Cerebellar nuclear complex (tissue), 1 donor: ENCODE data around the gene POMZP3.
"Not testable (repeated sequence)": the region's sequence is repeated elsewhere in the genome, so short reads cannot be mapped to it uniquely, and the experiment has no call there.

Experiments
- DNase-seq, 2 experiments: peaks; one replicate each; lab custom pipeline; 2025; lab: John Stamatoyannopoulos, UW

Gene POMZP3

DNA sequence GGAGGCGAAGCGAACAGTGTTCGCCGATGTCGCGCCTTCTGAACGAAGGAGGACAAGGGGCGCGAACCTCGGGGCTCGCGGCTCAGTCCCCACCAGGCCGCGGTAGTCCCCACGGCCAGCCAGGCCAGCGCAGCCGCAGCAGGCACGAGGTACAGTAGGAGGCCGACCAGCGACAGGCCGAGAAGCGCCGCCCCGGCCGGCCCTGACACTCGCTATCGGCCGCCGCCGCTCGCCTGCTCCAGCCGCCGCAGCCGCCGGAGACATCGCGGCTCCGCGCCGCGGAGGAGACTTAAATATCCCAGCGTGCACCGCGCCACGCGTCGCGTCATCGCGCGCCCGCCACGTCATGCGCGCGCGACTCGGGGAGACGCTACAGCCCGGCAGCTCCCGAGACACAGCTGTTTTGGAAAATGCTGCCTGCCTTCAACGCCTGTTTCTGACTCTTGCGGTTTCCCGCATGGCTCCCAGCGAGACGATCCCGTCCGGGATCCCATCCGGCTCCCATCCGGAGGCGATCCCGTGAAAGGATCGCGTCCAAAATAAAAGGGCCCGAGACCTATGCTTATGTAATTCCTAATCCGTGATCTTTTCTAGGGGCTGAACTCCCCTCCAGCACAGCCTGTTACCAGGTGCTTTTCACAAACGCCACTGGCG lies at the start of gene POMZP3:
Gene POMZP3, minus strand, starts transcription at position 291 of the 654 bp plus-strand sequence. CDS start 1,215 bp downstream, outside the sequence.
- DNase-seq, result not testable (repeated sequence)

DNA sequence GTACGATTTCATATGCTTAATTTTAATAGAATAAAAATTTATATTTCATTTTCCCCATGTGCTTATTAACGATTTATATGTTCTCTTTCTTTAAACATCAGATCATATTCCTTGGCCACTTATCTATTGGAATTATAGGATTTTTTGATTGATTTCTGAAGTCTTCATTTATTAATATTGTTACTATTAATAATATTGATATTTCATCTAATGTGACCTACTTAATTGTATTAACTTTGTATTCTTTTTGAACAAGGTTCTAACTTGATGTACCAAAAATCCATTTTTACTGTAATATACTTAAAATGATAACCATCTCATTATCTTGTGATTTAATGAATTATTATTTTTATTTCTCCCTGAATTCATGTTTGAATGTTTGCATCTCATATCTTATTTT lies 48.7 kb upstream of the POMZP3 start:
- not testable (repeated sequence) for DNase-seq

DNA sequence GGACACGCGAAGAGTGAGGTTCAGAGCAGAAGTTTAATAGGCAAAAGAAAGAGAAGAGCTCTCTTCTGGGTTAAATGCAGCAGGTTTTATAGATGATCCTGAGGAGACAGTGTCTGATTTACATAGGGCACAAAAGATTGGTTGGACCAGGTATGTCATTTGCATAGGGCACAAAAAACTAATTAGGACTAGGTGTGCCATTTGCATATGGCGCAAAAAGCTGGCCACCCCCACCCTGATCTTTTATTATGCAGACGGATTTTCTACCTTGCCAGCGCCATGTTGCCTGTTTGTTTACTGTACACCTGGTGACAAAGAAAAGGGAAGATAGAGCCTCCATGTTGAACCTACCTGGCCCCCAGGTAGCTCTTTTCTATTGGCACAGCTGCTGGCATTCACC lies 46.3 kb upstream of the POMZP3 start:
- DNase-seq, result not testable (repeated sequence)

DNA sequence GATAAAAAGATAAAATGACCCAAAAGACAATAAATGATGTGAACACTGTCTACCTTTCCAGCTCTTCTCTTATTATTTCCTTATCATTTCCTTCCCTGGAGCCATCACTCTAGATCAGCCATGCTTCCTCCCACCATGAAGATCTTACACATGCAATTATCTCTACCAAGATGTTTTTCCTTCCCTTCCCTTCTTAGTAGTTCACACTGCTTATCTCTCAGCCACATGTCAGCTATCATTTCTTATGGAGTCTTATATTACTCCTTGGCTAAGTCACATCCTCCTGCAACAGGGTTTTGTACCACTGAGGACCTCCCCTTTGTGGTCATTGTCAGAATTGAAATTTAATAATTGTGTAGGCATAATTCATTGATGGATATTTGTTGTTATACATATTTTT lies 32.1 kb upstream of the POMZP3 start:
- DNase-seq, result not testable (repeated sequence)

DNA sequence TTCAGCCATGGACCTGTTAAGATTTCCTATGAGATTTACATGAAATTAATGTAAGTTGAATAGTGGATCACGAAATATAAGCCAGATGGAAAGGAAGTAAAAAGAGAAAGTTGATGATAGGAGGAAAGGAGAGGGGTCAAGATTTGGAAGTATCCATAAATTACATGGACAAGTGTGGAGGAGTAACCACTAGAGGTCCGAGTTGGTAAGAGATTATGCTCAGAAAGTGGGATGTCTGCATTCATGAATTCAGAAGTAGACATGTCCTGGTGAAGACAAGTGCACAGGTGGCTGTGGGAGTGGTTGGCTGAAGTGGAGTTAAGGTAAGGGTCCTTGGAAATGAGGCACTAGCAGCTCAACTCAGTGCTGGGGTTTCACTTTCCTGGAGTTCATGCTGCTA lies 29.3 kb upstream of the POMZP3 start:
- DNase-seq, result not testable (repeated sequence)

DNA sequence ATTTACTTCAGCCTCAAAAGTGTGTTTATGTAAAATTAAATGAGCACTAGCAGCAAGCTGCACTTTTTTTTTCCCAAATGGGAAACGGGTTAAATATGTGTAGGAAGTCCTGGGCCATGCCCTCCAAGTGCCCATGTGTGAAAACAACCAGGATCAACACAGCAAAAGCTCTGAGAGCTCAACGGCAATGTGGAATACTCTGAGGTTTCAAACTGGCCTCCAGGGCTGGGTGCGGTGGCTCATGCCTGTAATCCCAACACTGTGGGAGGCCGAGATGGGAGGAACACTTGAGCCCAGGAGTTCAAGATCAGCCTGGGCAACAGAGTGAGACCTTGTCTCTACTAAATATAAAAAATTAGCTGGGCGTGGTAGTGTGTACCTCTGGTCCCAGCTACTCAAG lies 15.5 kb upstream of the POMZP3 start:
- DNase-seq, result not testable (repeated sequence)

DNA sequence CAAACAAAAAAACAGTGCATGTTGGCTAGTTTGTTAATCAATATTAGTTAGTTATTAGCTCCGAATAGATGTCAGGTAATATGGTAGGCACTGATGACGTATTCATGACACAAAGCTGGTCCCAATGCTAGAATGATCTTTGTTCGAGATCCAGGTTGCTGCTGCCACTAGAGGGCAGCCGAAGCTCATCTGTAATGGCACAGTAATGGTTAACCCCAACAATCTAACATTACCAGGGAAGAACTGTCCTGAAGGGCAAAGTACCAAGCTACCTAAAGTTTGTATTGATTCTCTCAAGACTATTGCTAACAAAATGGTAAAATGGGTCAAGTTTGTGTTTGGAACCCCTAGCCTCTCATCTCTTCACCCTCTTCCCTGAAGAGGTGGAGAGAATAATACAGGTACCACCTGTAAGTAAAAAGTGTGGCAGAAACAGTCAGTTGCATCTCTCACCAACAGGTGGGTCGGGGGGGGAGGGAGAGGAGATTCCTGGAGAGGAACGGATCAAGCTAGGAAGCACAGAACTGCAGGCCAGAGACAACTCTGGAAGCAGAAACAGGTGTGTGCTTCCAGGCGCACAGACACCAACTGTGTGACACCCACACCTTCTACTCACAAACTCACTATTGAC lies 10.1 kb upstream of the POMZP3 start:
- not testable (repeated sequence) for DNase-seq

DNA sequence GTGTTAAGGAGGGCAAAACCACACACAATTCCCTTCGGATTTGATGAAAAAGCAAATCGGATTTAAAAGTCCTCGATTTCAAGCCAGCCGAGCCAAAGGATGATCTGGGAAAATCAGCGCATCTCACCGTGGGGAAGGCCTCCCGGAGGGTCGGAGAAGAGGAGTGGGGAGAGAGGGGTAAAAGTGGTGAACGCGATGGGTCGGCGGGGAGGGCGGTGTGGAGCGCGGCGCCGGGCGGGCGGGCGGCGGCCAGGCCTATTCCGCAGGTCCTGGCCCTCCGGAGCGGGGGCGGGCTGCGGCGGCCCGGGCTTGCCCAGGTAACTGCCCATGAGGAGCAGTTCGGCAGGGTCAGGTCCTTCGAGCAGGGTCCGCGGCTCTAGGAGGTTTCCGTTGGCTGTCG lies 498 bp downstream of the POMZP3 start:
- not testable (repeated sequence) for DNase-seq

DNA sequence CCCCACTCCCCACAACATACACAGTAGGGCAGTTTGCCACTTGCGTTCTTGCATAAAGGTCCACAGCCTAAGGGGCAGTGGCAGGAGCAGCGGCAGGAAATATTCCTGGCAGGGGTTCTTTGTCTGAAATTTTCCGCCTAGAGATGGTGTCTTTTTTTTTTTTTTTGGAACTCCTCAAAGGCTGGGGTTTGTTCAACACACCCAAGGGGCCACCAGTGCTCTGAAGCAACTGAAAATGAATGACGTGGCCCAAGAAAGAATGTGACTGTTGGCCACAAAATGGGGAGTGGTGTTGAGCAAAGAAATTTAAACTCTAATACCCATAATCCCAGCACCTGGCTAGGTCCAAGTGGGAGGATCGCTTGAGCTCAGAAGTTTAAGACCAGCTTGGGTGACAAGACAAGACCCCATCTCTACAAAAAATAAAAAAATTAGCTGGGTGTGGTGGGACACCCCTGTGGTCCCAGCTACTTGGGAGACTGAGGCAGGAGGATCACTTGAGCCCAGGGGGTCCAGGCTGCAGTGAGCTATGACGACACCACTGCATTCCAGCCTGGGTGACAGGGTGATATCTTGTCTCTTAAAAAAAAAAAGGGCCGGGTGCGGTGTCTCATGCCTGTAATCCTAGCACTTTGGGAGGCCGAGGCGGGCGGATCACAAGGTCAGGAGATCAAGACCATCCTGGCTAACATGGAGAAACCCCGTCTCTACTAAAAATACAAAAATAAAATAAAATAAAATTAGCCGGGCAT lies 7.5 kb downstream of the POMZP3 start:
- not testable (repeated sequence) for DNase-seq

DNA sequence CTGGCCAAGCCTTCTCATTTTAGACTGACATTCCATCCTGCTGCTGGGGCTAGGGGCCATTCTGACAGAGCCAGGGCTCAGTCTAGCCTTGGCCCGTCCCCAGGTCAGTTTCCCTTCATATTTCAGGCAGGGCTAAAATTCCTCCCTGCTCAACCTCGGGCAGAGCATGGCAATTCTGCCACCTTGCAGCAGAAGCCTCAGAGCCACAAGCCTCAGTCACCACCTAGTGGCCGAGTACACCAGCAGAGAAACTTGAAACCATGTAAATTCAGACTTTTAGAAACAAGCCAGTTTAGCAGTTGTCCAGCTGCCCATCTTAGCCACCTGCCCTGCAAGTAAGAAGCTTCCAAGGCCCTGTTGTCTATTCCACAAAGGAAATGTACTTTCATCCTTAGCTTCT lies 13.3 kb downstream of the POMZP3 start:
- not testable (repeated sequence) for DNase-seq

DNA sequence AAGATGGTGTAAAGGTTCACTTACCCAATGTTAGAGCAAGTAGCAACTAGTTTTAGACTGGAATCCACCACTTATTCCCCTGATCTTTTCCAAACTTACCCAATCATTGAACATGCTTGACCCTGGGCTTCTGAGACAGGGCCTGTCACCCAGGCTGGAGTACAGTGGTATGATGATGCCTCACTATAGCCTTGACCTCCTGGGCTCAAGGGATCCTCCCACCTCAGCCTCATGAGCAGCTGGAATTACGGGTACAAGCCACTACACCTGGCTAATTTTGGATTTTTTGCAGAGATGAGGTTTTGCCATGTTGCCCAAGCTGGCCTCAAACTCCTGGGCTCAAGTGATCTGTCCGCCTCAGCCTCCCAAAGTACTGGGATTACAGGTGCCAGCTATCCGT lies 14.8 kb downstream of the POMZP3 start:
- not testable (repeated sequence) for DNase-seq

DNA sequence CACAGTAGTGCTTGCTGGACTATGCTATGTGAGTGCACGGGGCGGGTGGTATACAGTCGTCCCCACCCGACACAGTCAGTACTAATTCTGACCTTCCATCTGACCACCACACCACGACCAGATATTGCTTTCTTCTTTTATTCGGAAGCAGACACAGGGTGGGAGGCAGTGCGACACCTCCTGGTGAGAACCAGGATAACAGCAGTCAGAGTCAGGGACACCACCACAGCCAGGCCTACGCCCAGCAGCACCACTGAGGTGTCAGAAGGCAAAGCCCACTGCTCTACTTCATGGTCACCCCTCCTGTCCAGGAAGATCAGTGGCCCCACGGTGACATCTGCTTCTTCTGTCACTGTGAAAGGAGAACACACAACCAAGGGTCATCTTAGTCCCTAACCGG lies 17.2 kb downstream of the POMZP3 start:
- DNase-seq, result not testable (repeated sequence)

DNA sequence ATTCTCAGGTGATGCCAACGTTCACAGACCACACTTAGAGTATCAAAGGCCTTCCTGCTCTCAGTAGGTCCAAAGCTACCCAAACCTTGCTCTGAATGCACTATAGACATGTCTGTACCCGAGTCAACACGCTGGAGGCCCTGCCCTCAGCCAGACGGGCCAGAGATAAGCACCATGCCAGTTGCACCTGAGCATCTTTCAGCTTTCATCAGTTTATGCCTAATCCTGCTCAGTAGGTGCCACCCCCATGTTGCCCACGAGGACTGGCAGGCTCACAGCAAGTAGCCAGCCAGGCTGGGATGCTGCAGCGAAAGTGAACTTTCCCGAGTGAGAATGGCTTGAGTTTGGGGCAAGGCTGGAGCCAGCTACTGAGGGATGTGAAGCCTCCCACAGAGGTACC lies 18.6 kb downstream of the POMZP3 start:
- DNase-seq, result not testable (repeated sequence)

DNA sequence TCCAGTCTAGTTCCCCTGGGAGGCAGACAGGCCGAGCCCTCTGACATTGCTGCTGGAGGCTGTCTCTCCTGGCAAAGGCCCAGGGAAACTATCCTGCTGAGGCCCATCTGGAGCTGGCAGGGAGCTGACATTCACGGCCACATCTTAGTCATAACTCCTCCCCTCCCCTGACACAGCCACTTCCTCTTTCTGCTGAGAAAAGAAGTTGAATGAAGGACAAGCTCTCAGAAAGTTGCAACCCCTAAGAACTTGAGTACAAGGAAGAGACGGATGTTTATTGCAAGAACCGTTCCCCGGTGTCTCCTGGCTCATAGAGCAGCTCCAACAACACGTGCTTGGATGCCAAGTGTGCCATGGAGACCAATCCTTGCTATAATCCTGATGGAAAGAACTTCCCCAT lies 21.1 kb downstream of the POMZP3 start:
- DNase-seq, result not testable (repeated sequence)

DNA sequence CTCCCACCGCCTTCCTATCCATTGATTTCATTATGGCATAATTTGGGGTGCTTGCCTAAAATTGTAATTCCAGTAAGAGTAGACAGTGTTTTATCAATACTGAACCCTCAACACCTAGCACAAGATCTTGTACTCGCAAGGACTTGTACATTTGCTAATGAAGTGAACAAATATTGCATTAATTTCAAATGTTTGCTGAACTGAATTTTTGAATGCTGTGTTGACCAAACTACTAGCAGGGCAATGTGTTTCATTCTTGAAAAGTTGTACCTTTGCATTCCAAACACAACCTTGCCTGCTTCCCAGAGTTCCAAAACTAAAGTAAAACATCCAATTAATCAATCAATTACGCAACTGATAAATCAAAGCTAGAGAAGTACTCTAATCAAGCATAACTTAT lies 26.4 kb downstream of the POMZP3 start:
- DNase-seq, result not testable (repeated sequence)

DNA sequence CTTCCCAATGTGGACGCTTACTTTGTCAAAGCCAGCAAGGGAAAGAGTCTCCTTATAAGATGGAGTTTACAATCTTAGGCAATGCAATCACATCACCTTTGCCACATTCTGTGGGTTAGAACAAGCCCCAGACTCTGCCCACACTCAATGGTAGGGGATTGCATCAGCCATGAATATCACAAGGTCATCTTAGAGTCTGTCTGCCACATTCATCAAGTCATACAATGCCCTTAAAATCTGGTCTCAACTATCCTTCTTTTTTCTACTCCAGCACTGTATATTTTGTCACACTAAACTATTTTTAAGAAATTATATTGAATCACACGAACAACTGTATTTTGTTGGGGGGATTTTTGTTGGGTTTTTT lies 27.0 kb downstream of the POMZP3 start:
- not testable (repeated sequence) for DNase-seq

DNA sequence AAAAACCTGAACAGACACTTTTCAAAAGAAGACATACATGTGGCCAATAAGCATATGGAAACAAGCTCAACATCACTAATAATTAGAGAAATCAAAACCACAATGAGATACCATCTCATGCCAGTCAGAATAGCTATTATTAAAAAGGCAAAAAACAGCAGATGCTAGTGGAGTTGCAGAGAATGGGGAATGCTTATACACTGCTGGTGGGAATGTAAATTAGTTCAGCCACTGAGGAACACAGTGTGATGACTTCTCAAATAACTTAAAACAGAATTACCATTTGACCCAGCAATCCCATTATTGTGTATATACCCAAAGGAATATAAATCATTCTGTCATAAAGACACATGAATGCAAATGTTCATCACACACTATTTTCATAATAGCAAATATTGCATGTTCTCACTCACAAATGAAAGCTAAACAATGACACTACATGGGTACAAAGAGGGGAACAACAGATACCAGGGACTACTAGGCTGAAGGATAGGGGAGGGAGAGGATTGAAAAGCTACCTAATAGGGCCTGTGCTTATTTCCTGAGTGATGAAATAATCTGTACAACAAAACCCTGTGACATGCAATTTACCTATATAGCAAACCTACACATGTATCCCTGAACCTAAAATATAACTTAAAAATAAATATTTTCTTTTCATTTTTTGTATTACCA lies 28.4 kb downstream of the POMZP3 start:
- not testable (repeated sequence) for DNase-seq

DNA sequence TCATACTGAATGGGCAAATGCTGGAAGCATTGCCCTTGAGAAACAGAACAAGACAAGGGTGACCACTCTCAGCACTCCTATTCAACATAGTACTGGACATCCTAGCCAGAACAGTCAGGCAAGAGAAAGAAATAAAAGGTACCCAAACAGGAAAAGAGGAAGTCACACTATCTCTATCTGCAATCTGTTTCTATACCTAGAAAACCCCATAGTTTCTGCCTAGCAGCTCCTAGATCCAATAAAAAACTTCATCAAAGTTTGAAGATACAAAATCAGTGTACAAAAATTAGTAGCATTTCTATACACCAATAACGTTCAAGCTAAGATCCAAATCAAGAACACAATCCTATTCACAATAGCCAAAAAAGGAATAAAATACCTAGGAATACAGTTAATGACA lies 29.8 kb downstream of the POMZP3 start:
- DNase-seq, result not testable (repeated sequence)

DNA sequence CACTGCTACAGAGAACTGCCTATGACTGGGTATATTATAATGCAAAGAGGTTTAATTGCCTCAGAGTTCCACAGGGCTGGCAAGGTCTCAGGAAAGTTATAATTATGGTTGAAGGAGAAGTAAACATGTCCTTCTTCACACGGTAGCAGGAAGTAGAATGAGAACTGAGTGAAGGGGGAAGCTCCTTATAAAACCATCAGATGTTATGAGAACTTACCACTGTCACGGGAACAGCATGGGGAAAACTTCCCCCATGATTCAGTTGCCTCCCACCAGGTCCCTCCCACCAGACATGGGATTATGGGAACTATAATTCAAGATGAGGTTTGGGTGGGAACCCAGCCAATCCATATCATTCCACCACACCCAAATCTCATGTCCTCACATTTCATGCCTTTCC lies 34.4 kb downstream of the POMZP3 start:
- DNase-seq, result not testable (repeated sequence)

DNA sequence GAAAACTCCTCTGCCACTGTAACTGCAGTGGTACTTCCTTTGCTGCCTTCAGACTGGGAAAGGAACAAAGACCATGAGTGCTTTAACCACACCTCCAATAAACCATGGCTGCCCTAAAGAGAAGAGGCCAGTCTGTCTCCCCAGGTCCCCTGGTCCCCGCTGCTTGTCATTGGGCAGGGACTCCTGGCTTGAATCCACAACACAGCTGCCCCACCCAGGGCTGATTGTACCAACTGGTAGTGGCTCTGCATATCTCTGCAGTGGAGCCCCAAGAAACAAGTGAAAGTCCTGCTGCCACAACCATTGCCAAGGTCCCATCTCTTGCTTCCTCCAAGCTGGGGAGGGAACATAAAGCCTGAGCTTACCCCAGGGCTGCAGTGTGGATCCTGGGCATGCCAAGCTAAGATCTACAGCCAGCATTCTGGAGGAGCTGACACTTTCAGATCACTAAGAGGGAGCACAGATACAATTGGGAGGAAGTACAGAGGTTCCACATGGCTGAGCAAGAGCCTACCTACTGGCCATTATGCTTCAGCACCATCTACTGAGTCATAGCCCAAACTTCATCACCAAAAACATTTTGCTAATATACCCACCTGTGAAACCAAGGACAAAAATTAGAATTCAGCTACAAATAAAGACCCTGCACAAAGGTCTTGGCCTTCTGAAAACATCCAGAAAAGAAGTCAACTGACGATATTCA lies 35.3 kb downstream of the POMZP3 start:
- DNase-seq, result not testable (repeated sequence)

DNA sequence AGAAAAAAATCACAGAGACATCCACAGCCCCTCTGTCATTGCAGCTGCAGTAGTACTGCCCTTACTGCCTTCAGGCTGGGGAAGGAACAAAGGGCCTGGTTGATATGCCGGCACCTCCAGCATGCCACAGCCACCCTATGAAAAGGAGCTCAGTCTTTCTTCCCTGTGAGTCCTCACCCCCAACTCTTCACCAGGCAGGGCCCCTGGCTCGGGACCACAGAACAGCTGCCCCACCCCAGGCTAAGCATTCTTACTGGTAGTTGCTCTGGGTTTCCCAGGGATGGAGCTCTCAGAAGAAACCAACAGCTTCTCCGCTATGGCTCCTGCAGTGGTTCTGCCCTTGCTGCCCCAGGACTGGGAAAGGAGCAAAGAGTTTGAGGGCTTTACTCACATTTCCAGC lies 36.0 kb downstream of the POMZP3 start:
- not testable (repeated sequence) for DNase-seq

DNA sequence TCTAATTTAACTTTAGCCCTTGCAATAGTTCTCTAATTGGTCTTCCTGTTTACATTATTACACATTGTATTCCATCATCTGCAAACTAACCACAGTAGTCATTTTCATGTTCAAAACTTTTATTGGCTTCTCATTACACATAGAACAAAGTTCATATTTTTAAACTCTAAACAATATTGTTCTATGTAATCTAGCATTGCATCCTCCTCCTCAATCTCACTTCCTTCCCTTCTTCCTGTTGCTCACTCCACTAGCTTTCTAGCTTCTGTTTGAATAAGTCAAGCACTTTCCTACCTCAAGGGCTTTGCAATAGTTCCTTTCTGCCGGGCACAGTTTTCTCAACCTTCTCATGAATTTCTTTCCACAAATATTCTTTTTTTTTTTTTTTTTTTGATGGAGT lies 38.5 kb downstream of the POMZP3 start:
- DNase-seq, result not testable (repeated sequence)
